HEK293 (cell line): ENCODE data around the gene CFAP99.

ENCODE experiments used
- CTCF ChIA-PET: fragments of 350-600 bp; formaldehyde crosslinking; extraction: SDS; loops from one replicate; lab custom pipeline; 2021; ENCODE audit warnings: antibody characterized with exemption; lab: Yijun Ruan, JAX
- POLR2A ChIA-PET: fragments of 300-600 bp; formaldehyde crosslinking; extraction: SDS; loops from one replicate; lab custom pipeline; 2020; ENCODE audit warnings: antibody characterized with exemption, inconsistent platforms; lab: Yijun Ruan, JAX
- H3K27ac ChIP-seq: fragments of 200-500 bp; sonication (Bioruptor generic); 2 replicates; pipeline ENCODE4 v1.5.1; 2014; ENCODE audit warnings: low read depth, low read length, control low read depth, inconsistent platforms; ENCODE audit errors: extremely low read depth
- H3K36me3 ChIP-seq, 2 experiments: fragments of 200-500 bp in 1 of 2; sonication (Bioruptor generic) in 1 of 2; 1 replicate in 1 of 2; 2 replicates in 1 of 2; pipeline ENCODE4 v1.5.1; 2014 to 2017; ENCODE audit warnings: inconsistent platforms in 2 of 2, low read length in 2 of 2; ENCODE audit not compliant: control insufficient read depth in 2 of 2, insufficient read depth in 1 of 2
- H3K4me1 ChIP-seq: fragments of 200-500 bp; sonication (Bioruptor generic); 2 replicates; pipeline ENCODE4 v1.5.1; 2014; ENCODE audit warnings: mild to moderate bottlenecking, low read length, inconsistent platforms; ENCODE audit not compliant: control insufficient read depth, insufficient read depth
- H3K4me3 ChIP-seq: 2 replicates; pipeline ENCODE4 v1.5.1; 2011; ENCODE audit warnings: low read depth, mild to moderate bottlenecking, control low read depth, low read length, moderate library complexity
- H3K9me3 ChIP-seq: fragments of 200-500 bp; sonication (Bioruptor generic); 2 replicates; pipeline ENCODE4 v1.5.1; 2014; ENCODE audit warnings: low read depth, low read length, inconsistent platforms; ENCODE audit not compliant: control insufficient read depth, insufficient read depth
- EGR2 ChIP-seq: fragments of 450-650 bp; formaldehyde crosslinking; IDR thresholded peaks from 2 replicates; pipeline ENCODE4 v1.5.1; 2016; ENCODE audit warnings: low read depth, missing biosample characterization, missing genetic modification characterization
- GLIS2 ChIP-seq: fragments of 450-650 bp; formaldehyde crosslinking; IDR thresholded peaks from 2 replicates; pipeline ENCODE4 v1.5.1; 2016; ENCODE audit warnings: missing biosample characterization, missing genetic modification characterization
- HOXA7 ChIP-seq: sonication (generic); formaldehyde crosslinking; IDR thresholded peaks from 2 replicates; pipeline ENCODE4 v1.8.1; 2022; ENCODE audit warnings: missing genetic modification reagents, borderline replicate concordance
- KLF7 ChIP-seq: fragments of 450-650 bp; formaldehyde crosslinking; IDR thresholded peaks from 2 replicates; pipeline ENCODE4 v1.5.1; 2016; ENCODE audit warnings: missing biosample characterization, missing genetic modification characterization, borderline replicate concordance
- SP7 ChIP-seq: fragments of 450-650 bp; formaldehyde crosslinking; IDR thresholded peaks from 2 replicates; pipeline ENCODE4 v1.5.1; 2016; ENCODE audit warnings: missing biosample characterization, missing genetic modification characterization
- ZBTB17 ChIP-seq: fragments of 450-650 bp; formaldehyde crosslinking; IDR thresholded peaks from 2 replicates; pipeline ENCODE4 v1.5.1; 2016; ENCODE audit warnings: missing biosample characterization, missing genetic modification characterization
- ZBTB20 ChIP-seq: fragments of 450-650 bp; formaldehyde crosslinking; IDR thresholded peaks from 2 replicates; pipeline ENCODE4 v1.5.1; 2016; ENCODE audit warnings: missing biosample characterization, missing genetic modification characterization
- ZNF133 ChIP-seq: fragments of 450-650 bp; formaldehyde crosslinking; IDR thresholded peaks from 2 replicates; pipeline ENCODE4 v1.5.1; 2016; ENCODE audit warnings: missing biosample characterization, missing genetic modification characterization
- ZNF155 ChIP-seq: fragments of 450-650 bp; formaldehyde crosslinking; IDR thresholded peaks from 2 replicates; pipeline ENCODE4 v1.5.1; 2016; ENCODE audit warnings: missing biosample characterization, missing genetic modification characterization
- ZNF311 ChIP-seq: fragments of 450-650 bp; formaldehyde crosslinking; IDR thresholded peaks from 2 replicates; pipeline ENCODE4 v1.5.1; 2017; ENCODE audit warnings: missing biosample characterization, missing genetic modification characterization, borderline replicate concordance
- ZNF404 ChIP-seq: fragments of 450-650 bp; formaldehyde crosslinking; IDR thresholded peaks from 2 replicates; pipeline ENCODE4 v1.5.1; 2017; ENCODE audit warnings: missing biosample characterization, missing genetic modification characterization
- ZNF426 ChIP-seq: fragments of 450-650 bp; formaldehyde crosslinking; IDR thresholded peaks from 2 replicates; pipeline ENCODE4 v1.5.1; 2017; ENCODE audit warnings: missing biosample characterization, missing genetic modification characterization, mild to moderate bottlenecking, inconsistent platforms, moderate library complexity
- ZNF473 ChIP-seq: fragments of 450-650 bp; formaldehyde crosslinking; IDR thresholded peaks from 2 replicates; pipeline ENCODE4 v1.5.1; 2017; ENCODE audit warnings: missing biosample characterization, missing genetic modification characterization
- ZNF670 ChIP-seq: fragments of 450-650 bp; formaldehyde crosslinking; IDR thresholded peaks from 2 replicates; pipeline ENCODE4 v1.5.1; 2016; ENCODE audit warnings: missing biosample characterization, missing genetic modification characterization, low read depth
- ZNF76 ChIP-seq: fragments of 450-650 bp; formaldehyde crosslinking; IDR thresholded peaks from 2 replicates; pipeline ENCODE4; 2016; ENCODE audit warnings: low read depth, missing biosample characterization, missing genetic modification characterization, borderline replicate concordance
- TF ChIP-seq, protein P1 (sequence below): fragments of 450-650 bp; formaldehyde crosslinking; IDR thresholded peaks from 2 replicates; pipeline ENCODE4 v1.5.1; 2017; ENCODE audit warnings: missing biosample characterization, mild to moderate bottlenecking, missing genetic modification characterization, moderate library complexity
- TF ChIP-seq, protein P2 (sequence below): fragments of 450-650 bp; formaldehyde crosslinking; conservative IDR thresholded peaks from 2 replicates; pipeline ENCODE4 v1.5.1; 2016; ENCODE audit warnings: low read depth, missing biosample characterization, missing genetic modification characterization
- TF ChIP-seq, protein P3 (sequence below): IDR thresholded peaks from 2 replicates; pipeline ENCODE4 v1.6.1; 2011; ENCODE audit warnings: mild to moderate bottlenecking, low read depth, low read length, borderline replicate concordance
- TF ChIP-seq, protein P4 (sequence below): fragments of 450-650 bp; formaldehyde crosslinking; IDR thresholded peaks from 2 replicates; pipeline ENCODE4 v1.5.1; 2016; ENCODE audit warnings: missing biosample characterization, missing genetic modification characterization, borderline replicate concordance
- TF ChIP-seq, protein P5 (sequence below): fragments of 450-650 bp; formaldehyde crosslinking; IDR thresholded peaks from 2 replicates; pipeline ENCODE4 v1.5.1; 2016; ENCODE audit warnings: missing biosample characterization, missing genetic modification characterization

The CFAP99 gene

DNA sequence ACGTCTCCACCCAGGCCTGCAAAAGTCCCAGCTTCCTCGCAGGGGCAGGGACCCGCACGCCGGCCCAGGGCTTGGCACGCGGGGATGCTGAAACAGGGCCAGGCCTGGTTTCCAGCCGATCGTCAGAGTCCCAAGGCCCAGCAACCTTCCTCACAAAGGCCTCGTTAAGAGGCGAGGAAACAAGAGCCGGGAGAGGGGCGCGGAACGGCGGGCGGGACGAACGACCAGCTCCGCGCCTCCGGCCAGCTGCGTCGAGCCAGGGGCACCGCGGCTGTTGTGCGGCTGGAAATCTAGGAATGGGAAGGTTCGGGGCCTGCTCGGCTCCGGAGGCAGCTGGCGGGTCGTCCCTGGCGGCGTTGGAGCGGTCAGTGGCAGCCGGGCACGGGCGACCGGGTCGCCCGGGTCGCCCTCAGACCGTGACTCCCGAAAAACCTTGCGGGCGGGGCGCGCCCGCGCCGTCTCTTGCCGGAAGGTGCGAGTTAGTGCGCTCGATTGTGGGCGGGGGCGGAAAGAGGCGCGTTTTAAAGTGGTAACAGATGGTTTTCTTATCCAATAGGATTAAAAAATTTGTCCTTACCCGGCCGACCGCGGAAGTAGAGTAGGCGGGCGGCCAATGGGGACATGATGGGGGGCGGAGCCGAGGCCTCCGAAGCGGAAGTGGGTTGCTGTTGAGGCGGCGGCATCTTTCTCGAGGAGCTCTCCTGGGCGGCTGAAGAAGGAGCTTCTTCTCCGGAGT lies 49.9 kb downstream of the CFAP99 start, which contains the start of gene RNF4 (continued):
- TF ChIP-seq, protein P1, sequence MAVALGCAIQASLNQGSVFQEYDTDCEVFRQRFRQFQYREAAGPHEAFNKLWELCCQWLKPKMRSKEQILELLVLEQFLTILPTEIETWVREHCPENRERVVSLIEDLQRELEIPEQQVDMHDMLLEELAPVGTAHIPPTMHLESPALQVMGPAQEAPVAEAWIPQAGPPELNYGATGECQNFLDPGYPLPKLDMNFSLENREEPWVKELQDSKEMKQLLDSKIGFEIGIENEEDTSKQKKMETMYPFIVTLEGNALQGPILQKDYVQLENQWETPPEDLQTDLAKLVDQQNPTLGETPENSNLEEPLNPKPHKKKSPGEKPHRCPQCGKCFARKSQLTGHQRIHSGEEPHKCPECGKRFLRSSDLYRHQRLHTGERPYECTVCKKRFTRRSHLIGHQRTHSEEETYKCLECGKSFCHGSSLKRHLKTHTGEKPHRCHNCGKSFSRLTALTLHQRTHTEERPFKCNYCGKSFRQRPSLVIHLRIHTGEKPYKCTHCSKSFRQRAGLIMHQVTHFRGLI (tag by site-specific recombination), result peak; percentile 40; the same call in 1 of the 2 replicates
- TF ChIP-seq SP7 (tag by site-specific recombination) (peak; percentile 36; the same call in 1 of the 2 replicates), ZNF404 (no peak), KLF7 (tag by site-specific recombination) (no peak), HOXA7 (CRISPR knock-in tag) (no peak), ZNF155 (tag by site-specific recombination) (no peak), ZNF670 (no peak), ZBTB17 (tag by site-specific recombination) (peak; percentile 66), ZNF76 (tag by site-specific recombination) (peak; percentile 74; the same call in 1 of the 2 replicates), ZNF426 (tag by site-specific recombination) (no peak), ZNF473 (tag by site-specific recombination) (no peak)
- TF ChIP-seq, protein P2, sequence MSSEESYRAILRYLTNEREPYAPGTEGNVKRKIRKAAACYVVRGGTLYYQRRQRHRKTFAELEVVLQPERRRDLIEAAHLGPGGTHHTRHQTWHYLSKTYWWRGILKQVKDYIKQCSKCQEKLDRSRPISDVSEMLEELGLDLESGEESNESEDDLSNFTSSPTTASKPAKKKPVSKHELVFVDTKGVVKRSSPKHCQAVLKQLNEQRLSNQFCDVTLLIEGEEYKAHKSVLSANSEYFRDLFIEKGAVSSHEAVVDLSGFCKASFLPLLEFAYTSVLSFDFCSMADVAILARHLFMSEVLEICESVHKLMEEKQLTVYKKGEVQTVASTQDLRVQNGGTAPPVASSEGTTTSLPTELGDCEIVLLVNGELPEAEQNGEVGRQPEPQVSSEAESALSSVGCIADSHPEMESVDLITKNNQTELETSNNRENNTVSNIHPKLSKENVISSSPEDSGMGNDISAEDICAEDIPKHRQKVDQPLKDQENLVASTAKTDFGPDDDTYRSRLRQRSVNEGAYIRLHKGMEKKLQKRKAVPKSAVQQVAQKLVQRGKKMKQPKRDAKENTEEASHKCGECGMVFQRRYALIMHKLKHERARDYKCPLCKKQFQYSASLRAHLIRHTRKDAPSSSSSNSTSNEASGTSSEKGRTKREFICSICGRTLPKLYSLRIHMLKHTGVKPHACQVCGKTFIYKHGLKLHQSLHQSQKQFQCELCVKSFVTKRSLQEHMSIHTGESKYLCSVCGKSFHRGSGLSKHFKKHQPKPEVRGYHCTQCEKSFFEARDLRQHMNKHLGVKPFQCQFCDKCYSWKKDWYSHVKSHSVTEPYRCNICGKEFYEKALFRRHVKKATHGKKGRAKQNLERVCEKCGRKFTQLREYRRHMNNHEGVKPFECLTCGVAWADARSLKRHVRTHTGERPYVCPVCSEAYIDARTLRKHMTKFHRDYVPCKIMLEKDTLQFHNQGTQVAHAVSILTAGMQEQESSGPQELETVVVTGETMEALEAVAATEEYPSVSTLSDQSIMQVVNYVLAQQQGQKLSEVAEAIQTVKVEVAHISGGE (tag by site-specific recombination), result peak; percentile 84
- TF ChIP-seq, protein P3, sequence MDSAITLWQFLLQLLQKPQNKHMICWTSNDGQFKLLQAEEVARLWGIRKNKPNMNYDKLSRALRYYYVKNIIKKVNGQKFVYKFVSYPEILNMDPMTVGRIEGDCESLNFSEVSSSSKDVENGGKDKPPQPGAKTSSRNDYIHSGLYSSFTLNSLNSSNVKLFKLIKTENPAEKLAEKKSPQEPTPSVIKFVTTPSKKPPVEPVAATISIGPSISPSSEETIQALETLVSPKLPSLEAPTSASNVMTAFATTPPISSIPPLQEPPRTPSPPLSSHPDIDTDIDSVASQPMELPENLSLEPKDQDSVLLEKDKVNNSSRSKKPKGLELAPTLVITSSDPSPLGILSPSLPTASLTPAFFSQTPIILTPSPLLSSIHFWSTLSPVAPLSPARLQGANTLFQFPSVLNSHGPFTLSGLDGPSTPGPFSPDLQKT, result peak; percentile 67; the same call in 1 of the 2 replicates

DNA sequence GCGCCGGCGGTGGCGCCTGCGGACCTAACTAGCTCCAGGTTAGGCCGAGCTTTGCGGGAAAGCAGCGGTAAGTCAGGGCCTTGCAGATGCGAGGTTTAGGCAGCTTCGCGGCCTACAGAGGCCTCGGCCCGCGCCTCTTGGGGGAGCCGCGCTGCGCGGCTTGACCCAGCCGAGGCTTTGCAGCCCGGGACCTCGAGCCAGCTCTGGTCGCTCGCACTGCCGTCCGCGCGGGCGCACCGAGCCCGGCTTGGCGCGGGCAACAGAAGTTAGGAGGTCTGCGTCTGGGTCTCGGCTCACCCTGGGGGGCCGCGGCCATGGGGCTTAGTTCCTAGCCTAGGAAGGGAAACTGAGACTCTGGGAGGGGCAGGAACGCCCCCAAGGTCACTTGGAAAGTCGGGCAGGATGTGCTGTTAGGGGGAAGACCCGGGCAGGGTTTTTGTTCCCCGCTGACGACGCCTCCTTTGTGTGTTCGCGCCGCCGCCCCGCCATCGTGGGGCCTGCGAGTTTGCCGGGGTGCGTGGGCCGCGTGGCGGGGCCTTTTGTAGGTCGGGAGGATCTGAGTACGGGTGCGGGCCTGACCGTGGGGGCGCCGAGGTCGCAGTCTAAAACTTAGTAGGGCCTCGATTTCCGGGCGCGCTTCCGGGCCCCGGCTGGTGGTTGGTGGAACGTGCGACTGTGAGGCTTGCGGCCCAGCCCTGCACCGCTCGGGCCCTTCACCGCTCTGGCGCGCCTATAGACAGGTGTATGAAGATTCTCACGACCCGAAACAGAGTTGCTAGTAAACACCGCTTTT lies 50.6 kb downstream of the CFAP99 start:
- CTCF ChIA-PET, result interaction anchor here (0.6 to 2.0 kb wide), 2 partner anchors 28 to 516 kb away, joined by 3 to 8 read pairs; no protein-coding TSS in a partner anchor
- peak overlapping the region; percentile 81 for H3K27ac ChIP-seq
- H3K4me3 ChIP-seq, result peak overlapping the region; percentile 78
- POLR2A ChIA-PET, result interaction anchor here (0.6 to 1.8 kb wide), 16 partner anchors 8 to 466 kb away, joined by 3 to 9 read pairs (median 3); partner anchors contain the start of genes CFAP99, FAM193A, HAUS3 and MXD4
- H3K4me1 ChIP-seq, result peaks cover 3% of the 10 kb centered on the region; the same call in 1 of the 2 replicates
- H3K9me3 ChIP-seq, result no peaks in the 10 kb centered on the region
- H3K36me3 ChIP-seq, result peaks cover 5 to 27% of the 10 kb centered on the region in 2 experiments; a peak in 2 of 3 replicates
- TF ChIP-seq EGR2 (peak; percentile 36; the same call in 1 of the 2 replicates), ZBTB20 (peak; percentile 77), GLIS2 (tag by site-specific recombination) (peak; percentile 71), ZNF311 (tag by site-specific recombination) (no peak), ZNF133 (tag by site-specific recombination) (no peak)
- TF ChIP-seq, protein P4, sequence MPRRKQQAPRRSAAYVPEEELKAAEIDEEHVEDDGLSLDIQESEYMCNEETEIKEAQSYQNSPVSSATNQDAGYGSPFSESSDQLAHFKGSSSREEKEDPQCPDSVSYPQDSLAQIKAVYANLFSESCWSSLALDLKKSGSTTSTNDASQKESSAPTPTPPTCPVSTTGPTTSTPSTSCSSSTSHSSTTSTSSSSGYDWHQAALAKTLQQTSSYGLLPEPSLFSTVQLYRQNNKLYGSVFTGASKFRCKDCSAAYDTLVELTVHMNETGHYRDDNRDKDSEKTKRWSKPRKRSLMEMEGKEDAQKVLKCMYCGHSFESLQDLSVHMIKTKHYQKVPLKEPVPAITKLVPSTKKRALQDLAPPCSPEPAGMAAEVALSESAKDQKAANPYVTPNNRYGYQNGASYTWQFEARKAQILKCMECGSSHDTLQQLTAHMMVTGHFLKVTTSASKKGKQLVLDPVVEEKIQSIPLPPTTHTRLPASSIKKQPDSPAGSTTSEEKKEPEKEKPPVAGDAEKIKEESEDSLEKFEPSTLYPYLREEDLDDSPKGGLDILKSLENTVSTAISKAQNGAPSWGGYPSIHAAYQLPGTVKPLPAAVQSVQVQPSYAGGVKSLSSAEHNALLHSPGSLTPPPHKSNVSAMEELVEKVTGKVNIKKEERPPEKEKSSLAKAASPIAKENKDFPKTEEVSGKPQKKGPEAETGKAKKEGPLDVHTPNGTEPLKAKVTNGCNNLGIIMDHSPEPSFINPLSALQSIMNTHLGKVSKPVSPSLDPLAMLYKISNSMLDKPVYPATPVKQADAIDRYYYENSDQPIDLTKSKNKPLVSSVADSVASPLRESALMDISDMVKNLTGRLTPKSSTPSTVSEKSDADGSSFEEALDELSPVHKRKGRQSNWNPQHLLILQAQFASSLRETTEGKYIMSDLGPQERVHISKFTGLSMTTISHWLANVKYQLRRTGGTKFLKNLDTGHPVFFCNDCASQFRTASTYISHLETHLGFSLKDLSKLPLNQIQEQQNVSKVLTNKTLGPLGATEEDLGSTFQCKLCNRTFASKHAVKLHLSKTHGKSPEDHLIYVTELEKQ (tag by site-specific recombination), result no peak
- TF ChIP-seq, protein P5, sequence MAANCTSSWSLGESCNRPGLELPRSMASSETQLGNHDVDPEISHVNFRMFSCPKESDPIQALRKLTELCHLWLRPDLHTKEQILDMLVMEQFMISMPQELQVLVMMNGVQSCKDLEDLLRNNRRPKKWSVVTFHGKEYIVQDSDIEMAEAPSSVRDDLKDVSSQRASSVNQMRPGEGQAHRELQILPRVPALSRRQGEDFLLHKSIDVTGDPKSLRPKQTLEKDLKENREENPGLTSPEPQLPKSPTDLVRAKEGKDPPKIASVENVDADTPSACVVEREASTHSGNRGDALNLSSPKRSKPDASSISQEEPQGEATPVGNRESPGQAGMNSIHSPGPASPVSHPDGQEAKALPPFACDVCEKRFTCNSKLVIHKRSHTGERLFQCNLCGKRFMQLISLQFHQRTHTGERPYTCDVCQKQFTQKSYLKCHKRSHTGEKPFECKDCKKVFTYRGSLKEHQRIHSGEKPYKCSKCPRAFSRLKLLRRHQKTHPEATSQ, result 0 out of 2 replicates have a peak, but pooled peaks have one; percentile 25
- TF ChIP-seq, protein P3, result peak; percentile 3; the same call in 1 of the 2 replicates
